AG10803 (cell line): ENCODE results near the gene MEIOSIN.
A peak's percentile ranks its signal among the peaks of the same experiment; 100 is the strongest.
"Not testable (repeated sequence)": the region's sequence is repeated elsewhere in the genome, so short reads cannot be mapped to it uniquely, and the experiment has no call there.

Source experiments
- DNase-seq: peaks from one replicate; pipeline ENCODE4 v3.0.0; 2010; ENCODE audit warnings: low read depth
- H3K4me3 ChIP-seq: 2 replicates; pipeline ENCODE4 v1.5.1; 2011; ENCODE audit warnings: mild to moderate bottlenecking, low read length, control low read depth
- CTCF ChIP-seq: conservative IDR thresholded peaks from 2 replicates; pipeline ENCODE4 v1.5.1; 2011; ENCODE audit warnings: mild to moderate bottlenecking, low read length, control low read depth, inconsistent platforms

MEIOSIN gene

GRCh38 chr19:45747513-45747912 is 14.3 kb downstream of the MEIOSIN start:
- H3K4me3 ChIP-seq = no peak overlapping the region
- no peak for TF ChIP-seq CTCF
- no peak for DNase-seq

- DNase-seq, H3K4me3 ChIP-seq: not testable (repeated sequence)
Measured at GRCh38 chr19:45751483-45751882, 18.2 kb downstream of the MEIOSIN start.

- TF ChIP-seq CTCF = no peak
- no peak overlapping the region for H3K4me3 ChIP-seq
- no peak for DNase-seq
Measured at GRCh38 chr19:45752639-45753038, 19.4 kb downstream of the MEIOSIN start.

GRCh38 chr19:45753548-45753947 is 20.3 kb downstream of the MEIOSIN start:
- H3K4me3 ChIP-seq = no peak overlapping the region
- no peak for DNase-seq
- peak; percentile 19; the same call in 1 of the 2 replicates for TF ChIP-seq CTCF

- no peak for TF ChIP-seq CTCF
- DNase-seq = no peak
- H3K4me3 ChIP-seq = no peak overlapping the region
Measured at GRCh38 chr19:45754323-45754722, 21.1 kb downstream of the MEIOSIN start.

GRCh38 chr19:45757695-45758094 is 24.5 kb downstream of the MEIOSIN start:
- DNase-seq = no peak
- TF ChIP-seq CTCF = no peak
- no peak overlapping the region for H3K4me3 ChIP-seq

GRCh38 chr19:45758921-45759320 is 25.7 kb downstream of the MEIOSIN start:
- H3K4me3 ChIP-seq = no peak overlapping the region
- no peak for TF ChIP-seq CTCF
- DNase-seq = no peak

- no peak for DNase-seq
- TF ChIP-seq CTCF = no peak
- no peak overlapping the region for H3K4me3 ChIP-seq
Measured at GRCh38 chr19:45761714-45762113, 28.5 kb downstream of the MEIOSIN start.
